Stimulated activated CD8-positive, alpha-beta memory T cell treated with anti-CD3 and anti-CD28 coated beads, Interleukin-15, amount 100 ng/mL, for 4 hours (primary cell): Measurements from ENCODE around the gene HNRNPA1L2.
"Not testable (repeated sequence)": the region's sequence is repeated elsewhere in the genome, so short reads cannot be mapped to it uniquely, and the experiment has no call there.

Experiments
- DNase-seq, 2 donors: peaks; one replicate each; pipeline ENCODE4 v3.0.0-alpha.2; 2020; ENCODE audit warnings: low read depth in 2 of 2

HNRNPA1L2 gene

DNA sequence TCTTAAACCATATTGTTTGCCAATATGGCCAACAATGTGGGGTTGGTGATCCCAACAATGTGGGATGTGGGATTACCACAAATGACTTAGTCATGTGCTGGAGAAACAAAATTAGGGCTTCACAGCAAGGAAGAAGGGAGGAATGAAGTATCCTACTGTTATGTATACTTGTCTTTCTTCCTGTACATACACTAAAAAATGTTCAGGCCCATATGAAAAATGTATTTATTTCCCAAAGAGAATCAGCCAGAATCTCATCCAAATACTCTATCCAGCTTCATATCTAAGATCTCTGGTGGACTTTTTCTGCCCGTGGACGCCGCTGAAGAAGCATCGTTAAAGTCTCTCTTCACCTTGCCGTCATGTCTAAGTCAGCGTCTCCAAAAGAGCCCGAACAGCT is at the start of gene HNRNPA1L2:
Gene HNRNPA1L2, plus strand, starts transcription at position 301 of the 400 bp plus-strand sequence. Its CDS starts 62 bp downstream, at position 363.
- DNase-seq: no peak

DNA sequence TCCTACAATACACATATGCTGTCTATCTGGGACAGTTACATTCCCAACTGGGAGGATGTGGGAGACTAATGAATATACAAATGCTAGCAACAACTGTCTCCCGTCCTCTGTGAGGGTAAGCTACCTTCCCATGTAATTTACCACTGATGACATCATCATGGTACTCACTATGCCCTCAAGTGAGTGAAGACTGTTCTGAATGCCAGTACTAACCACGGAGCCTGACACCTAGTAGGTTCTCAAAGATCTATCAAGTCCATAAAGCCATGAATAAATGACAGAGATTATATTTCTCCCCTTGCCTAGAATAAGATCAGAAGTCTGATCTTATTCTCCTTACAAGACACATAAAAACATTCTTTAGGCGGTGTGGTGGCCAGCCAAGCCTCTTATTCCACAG is 49.1 kb upstream of the HNRNPA1L2 start:
- DNase-seq: not testable (repeated sequence)

DNA sequence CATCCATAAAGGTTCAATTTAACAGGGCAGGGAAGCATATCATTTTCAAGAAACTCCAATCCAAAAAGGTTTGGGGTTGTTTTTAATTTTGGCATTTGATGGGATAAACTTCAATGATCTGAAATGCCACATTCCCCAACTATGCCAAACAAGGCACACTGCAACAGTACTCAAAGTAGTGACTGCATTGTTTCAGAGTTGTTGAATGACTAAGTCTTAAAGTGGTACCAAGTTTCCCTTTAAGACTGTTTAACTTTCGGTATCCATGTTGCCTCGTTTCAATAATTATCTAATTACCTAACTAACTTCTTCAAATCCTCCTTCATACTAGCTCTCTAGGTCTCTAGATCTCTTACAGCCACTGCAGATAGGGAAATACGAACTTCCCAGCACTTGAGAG is 48.4 kb upstream of the HNRNPA1L2 start:
- not testable (repeated sequence) for DNase-seq

DNA sequence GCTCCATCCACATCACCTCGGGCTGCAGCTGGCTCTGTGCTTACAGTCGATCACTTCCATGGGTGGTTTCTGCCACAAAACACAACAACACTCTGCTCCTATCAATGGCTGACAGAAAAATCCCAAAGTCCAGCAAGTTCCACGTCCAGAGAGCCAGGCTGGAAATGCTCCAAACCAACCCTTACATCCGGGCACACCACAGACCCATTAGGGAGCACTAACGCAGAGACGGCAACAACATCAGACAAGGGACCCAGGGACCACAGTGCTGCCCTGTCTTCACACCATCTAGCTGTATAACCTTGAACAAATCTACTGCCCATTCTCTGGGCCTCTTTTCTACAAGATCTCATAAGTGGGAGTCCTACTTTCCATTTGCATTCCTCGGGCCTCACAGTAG is 47.9 kb upstream of the HNRNPA1L2 start:
- not testable (repeated sequence) for DNase-seq

DNA sequence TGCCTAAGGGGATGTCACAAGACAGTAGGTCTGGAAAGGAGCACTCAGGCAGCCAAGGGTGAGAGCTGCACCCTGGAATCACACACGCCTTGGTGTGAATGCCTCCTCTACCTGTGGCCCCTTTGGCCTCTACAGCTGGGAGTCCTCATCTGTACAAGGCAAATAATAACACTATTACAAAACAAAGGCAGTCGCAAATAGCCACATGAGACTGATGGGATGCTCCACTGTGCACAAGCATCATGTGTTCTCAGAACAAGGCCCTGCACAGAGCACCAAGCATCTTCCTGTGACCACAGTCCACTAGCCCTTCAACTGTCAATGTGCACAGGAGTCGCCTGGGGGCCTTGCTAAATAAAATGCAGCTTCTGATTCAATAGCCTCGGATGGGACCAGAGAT is 44.6 kb upstream of the HNRNPA1L2 start:
- no peak for DNase-seq

DNA sequence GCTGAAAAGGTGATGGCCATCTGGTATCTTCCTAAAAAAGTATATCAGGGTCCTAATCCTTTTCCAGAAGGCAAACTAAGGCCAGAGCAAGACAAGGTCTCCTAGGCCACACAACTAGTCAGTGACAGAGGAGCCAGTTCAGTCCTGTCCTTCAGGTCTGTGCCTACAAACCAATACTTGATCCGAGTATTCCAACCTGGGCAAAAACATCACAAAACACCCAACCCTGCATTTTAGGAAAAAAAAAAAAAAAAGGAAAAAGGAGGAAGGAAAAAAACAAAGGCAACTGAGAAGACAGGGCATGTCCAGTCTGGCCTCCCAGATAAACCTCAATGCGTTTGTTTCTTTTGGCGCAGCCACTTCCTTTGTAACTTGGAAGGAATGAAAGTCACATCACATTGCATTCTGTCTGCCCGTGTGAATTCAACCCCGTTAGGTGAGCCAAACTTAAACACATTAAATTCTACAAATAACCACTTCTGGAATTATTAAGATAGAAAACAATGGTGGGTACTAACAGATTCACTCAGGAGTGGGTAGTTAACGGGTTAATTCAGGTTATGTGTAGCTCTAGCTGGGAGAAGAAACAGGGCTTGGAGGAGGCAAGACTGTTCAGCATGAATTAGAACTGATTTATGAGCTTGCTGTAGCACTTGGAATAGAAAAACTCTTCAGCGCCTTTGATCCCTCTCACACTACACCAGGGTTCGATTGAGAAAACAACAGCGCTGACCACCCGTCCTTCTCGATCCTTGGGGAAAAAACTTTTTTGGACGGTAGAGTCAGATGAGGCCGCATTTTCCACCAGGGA is 43.0 kb upstream of the HNRNPA1L2 start:
- DNase-seq: no peak

DNA sequence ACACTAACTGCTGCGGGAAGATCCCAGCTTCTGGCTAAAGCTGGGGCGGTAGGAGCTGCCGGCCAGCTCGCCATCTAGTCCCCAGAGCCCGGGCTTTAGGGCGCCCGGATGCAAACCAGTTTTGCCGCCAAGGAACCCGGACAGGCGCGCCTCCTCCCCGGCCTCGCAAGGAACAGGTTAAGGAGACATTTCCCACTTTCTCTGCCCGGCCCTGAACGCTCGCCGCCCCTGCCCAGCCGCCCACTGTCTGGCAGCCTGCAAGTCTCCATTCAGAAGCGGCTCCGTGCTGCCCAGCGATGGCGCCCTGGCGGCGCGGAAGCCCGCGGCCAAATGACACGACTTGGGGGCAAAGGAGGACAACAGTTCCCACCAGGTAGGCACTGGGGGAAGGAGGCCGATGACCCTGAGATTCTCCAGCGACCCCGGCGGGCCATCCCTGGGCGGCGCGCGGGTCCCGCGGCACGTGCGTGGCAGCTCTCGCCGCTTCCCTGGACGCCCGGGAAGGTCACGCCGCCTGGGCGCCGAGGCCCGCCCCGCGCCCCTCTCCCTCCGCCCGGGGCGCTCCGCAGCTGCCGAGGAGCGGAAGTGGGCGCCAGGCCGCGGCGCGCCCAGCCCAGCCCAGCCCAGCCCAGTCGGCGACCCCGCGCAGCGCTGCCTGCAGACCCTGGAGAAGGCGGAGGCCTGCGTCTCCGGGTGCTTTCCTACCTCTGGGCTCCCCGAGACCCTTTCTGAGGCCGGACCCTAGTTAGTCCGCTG is 42.2 kb upstream of the HNRNPA1L2 start:
- DNase-seq: no peak

DNA sequence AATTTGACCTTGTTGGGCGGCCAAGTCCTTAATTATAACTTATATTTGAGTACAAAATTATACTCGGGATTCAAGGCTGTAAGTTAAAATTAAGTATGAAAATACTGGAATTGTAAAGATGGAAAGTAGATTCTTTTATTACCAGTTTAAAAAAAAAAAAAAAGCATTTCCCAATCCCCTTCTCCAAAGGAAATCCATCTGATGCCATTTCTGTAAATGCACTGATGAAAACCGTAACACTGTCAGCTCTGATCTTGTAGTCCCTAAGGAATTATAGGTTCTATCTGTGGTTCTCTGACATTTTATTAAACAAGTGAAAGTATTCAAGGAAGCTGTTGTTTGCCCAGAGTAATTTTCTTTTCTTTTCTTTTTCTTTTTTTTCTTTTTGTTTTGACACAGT is 41.6 kb upstream of the HNRNPA1L2 start:
- no peak for DNase-seq

DNA sequence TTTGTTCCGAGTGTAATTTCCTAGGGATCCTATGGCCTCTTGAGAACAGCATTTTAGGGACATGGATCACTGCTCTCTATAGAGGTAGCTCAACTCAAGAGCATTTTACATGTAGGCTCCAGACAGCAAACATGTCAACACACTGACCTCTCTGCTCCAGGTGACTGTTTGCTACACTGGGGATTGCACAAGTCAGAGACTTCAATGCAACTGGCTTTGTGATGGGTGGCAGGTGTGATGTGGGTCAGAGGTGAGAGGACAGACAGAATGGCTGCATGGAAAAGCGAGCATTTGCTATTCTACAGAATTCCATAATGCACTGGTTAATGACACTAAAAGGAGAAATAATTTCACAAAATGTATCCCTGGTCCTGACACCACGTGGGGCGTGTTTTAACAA is 38.9 kb upstream of the HNRNPA1L2 start:
- DNase-seq: not testable (repeated sequence)

DNA sequence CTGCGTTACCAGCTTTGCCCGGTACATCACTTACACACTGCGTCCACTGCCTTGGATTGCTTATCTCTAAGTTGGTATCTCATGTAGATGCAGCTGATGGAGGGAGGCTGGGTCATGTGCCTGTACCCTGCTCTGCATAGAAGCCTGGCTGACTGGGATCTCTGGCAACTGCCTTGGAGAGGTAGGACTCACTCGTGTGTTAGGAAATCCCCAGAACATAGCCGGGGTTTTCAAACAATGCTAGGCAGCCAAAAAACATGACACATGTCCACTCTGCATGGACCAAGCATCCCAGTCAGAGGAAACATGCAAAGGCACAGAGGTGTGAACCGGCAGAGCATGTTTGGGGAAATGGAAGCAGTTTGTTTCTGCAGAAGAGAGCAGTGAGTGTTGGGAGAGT is 36.1 kb upstream of the HNRNPA1L2 start:
- DNase-seq: not testable (repeated sequence)

DNA sequence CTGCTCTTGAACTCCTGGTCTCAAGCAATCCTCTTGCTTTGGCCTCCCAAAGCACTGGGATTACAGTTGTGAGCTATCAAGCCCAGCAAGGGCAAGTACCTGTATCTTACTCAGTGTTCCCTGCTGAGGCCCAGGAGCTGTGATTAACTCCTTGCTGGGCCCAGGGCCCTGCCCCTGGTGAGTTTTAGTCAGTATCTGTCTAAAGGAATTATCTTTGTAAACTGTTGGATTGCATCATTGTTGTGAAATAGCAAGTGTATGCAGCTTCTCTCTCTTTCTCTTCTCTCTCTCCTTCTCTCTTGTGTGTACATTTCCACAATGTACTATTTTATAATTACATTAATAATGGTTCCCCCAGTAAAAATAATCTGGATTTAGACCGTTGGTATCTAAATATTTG is 35.4 kb upstream of the HNRNPA1L2 start:
- DNase-seq: not testable (repeated sequence)

DNA sequence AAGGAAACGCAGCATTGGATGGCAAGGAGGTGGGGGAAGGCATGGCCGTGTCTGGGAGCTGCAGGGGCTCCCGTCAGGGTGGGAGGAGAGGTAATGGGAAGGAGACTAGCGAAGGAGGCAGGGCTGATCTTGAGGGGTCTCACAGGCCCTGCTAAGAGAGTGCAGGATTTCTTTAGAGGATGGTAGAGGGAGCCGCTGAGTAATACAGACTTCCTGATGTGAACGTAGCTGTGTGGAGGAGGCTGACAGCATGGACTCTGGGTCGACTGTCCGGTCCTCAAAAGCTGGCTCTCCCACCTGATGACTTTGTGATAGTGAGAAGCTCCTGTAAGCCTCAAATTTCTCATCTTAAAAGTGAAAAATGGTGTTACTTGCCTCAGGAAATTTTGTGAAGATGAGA is 34.0 kb upstream of the HNRNPA1L2 start:
- DNase-seq: not testable (repeated sequence)

DNA sequence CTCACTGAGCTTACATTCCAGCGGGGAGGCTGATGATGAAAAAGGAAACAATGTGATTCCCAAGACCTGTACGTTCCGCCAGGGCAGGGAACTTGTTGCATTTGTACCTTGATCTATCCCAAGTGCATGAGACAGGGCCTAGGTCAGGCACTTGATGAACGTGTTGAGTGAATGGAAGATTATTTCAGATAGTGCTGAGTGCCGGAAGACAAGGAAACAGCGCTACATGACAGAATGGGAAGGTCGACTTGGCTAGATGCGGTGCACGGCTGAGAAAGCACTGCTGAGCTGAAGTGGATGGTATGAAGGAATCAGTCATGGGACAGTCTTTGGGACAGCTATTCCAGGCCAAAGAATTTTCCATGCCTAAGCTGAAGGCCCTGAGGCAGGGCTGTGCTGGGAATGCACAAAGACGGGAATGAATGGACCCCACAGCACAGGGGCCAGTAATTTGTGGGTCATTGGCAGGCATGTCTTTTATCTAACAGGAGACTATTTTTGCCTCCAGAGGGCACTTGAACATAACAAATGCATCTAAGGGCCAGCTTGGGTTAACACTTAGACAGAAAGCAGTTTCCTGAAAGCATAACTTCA is 33.1 kb upstream of the HNRNPA1L2 start:
- DNase-seq: not testable (repeated sequence)

DNA sequence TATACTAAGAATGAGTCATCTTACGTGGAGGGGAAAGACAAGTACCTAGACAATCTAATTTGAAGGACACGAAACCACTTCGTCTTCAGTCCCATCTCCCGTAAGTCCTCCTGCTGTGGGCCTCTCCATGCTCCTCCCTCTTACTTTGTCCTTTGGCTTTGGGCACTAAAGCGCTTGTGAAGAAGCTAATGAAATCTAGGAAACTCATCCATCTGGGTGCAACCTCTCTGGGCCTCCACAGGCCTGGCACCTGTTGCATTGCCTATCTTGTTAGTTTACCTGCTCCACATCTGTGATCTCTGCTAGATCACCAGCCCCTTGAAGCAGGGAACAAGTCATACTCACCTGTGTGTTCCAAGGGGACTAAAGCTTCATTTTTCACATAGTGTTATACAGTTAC is 32.1 kb upstream of the HNRNPA1L2 start:
- DNase-seq: not testable (repeated sequence)

DNA sequence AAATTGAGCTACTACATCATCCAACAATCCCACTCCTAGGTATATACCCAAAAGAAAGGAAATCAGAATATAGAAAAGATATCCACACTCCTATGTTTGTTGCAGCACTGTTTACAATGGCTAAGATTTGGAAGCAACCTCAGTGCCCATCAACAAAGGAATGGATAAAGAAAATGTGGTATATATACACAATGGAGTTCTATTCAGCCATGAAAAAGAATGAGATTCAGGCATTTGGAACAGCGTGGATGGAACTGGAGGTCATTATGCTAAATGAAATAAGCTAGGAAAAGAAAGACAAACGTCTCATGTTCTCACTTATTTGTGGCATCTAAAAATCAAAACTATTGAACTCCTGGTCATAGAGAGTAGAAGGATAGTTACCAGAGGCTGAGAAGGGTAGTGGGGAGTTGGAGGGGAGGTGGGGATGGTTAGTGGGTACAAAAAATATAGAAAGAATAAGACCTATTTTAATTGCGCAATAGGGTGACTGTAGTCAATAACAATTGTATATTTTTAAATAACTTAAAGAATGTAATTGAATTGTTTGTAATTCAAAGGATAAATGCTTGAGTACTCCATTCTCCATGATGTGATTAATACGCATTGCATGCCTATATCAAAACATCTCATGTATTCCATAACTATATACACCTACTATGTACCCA is 27.0 kb upstream of the HNRNPA1L2 start:
- DNase-seq: no peak

DNA sequence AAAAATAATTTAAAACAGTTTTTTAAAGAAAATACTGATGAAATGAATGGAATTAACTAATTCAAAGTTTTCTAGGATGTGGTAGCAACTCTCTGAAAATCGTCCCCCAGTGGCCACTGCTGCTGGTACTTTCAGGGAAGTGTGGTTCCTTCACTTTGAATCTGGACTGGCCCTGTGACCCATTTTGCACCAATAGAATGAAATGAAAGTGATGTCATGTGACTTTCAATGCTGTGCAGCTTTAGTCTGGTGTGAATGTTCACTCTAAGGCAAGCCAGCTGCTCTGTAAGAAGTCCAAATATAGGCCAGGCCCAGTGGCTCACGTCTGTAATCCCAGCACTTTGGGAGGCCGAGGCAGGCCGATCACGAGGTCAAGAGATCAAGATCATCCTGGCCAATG is 26.4 kb upstream of the HNRNPA1L2 start:
- DNase-seq: no peak

DNA sequence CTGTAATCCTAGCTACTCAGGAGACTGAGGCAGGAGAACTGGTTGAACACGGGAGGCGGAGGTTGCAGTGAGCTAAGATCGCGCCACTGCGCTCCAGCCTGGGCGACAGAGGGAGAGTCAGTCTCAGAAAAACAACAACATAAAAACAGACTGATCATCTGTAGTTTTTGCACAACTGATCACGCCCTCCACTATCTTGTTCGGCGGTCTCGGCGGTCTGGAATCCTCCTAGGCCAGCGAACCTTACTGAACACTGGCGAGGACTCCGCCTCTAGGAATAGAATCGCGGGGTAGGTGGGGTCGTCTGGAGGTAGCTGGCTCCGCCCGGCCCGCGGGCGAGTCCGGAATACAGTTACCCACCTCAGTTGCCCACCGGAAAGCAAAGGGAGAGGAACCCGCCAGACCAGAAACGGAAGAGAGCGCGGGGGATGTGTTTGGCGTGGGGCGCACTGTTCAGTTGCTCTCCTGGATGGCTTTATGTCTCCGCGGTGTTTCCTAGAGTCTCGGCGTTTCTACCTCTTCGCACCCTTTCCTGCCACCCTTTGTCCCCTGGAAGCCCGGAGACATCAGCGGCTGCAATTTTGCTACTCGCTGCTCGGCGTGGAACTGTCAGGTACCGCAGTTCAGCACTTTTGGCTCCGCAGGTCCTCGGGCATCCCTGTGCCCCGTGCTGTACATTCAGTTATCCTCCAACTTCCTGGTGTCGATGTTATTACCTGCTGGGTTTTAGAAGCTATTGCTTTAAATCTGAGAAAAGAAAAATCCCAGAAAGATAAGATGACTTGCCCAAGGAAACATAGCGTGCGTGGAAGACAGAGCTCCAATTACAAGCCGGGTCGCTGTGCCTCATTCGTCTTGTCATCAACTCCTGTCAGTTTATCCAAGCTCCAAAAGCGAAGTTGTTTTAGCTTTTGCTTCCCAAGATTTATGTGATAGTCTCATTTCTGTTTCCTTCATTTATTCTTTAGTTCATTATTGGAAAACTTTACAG is 24.9 kb upstream of the HNRNPA1L2 start:
- peak; percentile 64 to 66 for DNase-seq

DNA sequence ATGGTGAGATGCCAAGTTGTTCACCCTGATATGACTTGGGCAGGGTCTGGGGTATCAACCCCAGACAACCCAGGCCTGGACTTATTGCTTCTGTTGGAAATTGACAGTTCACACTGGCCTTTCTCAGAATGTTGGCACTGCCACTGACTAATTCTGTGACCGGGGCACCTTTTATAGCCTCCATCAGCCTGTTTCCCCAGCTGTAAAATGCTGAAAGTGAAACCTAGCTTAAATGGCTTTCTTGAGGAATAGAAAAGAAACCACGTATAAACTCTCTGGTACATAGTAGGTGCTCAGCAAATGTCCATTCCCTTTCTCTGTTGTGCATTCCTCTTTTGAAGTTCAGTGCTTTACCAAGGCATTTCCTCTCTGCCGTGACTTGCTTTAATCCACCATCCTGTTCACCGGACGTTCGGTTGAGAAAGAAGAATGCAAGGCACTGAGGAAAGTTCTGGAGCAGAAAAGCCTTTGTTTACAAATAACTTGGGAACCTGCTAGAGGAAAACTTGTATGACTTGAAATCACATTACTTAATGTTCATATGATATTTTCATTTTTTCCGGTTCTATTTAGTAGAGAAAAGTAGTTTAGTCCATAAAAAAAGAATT is 11.0 kb upstream of the HNRNPA1L2 start:
- DNase-seq: not testable (repeated sequence)

DNA sequence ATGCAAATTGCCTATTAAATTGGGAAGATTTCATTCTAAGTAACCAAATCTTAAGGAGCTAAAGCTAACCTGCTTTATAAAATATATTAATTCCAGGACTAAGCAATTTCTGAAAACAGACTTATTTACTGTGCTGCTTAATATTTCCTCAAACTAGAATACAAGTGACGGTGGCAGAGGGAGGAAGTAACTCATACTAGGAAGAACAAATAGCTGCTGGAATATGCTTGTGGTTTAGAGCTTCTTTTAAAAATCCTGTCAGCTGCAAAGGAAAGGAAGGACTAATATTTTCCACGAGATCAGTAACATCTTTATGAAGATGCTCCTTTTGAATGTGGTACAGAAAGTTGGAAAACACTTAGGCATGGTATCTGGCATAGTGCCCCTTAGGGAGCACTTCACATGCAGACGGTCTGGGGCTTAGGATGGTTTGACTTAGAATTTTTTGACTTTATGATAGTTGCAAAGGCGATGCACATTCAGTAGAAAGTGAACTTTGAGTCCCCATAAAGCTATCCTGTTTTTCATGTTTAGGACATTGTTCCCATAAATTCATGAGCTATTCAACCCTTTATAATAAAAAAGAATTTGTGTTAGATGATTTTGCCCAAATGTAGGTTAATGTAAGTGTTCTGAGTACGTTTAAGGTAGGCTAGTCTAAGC is 3.4 kb upstream of the HNRNPA1L2 start:
- no peak for DNase-seq

DNA sequence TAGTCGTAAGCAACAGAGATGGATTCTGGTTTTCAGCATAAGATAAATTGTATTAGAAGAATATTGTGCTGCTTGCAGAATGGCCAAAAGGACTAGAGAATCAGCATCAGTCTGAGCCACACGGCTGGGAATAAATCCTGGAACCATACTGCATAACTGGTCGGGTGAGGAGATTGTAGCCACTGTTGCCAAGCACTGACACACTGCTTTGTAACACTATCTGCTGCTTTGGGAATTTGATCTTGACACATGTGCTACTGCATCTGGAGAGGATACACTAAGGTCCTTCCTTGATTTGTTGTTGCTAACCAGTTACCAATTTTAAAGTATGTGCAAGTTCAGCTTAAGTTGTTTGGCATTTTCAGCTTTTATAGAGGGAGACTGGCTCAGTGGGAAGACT is 1.9 kb downstream of the HNRNPA1L2 start:
- no peak for DNase-seq
